Fibroblast of villous mesenchyme (primary cell): ENCODE data around the gene VAMP1. TPM values are rescaled to one million over a fixed set of nuclear protein-coding genes. Genes with fewer than 3 reads are reported as not detected.

Experiments
- DNase-seq: peaks from one replicate; pipeline ENCODE4 v3.0.0-alpha.2; 2010; ENCODE audit warnings: low read depth
- H3K4me3 ChIP-seq: 2 replicates; pipeline ENCODE4 v1.5.1; 2011; ENCODE audit warnings: low read depth, mild to moderate bottlenecking, low read length
- total RNA-seq: library from RNA; depleted of rRNA; stranded (reverse); fragments of >200 nt; gene quantifications from 2 replicates; pipeline ENCODE4 v1.2.3, GENCODE V29; 2012
- TF ChIP-seq, protein P1 (sequence below): IDR thresholded peaks from 2 replicates; pipeline ENCODE4 v1.5.1; 2012; ENCODE audit warnings: low read depth, mild to moderate bottlenecking, low read length; ENCODE audit not compliant: insufficient read depth

Gene VAMP1
- total RNA-seq, 1 donor, result 13.4 TPM

DNA sequence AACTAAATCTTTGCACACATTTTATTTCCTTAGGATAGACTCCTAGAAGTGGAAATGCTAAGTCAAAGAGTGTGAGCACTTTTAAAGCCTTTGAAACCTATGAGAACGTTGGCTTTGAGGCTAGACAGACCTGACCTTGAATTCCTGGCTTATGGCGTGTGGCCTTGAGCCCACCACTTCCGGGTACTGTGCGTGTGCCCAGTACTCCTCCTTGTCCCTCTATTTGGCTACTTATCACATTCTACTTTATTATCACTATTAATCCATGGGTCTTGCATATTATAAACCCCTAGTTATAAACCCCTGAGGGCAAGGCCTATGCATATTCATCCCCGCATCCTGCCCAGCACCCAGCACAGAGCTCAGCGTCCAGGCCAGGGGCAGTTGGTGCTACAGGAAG, 51.7 kb downstream of the VAMP1 start:
- DNase-seq, result no peak
- TF ChIP-seq, protein P1, sequence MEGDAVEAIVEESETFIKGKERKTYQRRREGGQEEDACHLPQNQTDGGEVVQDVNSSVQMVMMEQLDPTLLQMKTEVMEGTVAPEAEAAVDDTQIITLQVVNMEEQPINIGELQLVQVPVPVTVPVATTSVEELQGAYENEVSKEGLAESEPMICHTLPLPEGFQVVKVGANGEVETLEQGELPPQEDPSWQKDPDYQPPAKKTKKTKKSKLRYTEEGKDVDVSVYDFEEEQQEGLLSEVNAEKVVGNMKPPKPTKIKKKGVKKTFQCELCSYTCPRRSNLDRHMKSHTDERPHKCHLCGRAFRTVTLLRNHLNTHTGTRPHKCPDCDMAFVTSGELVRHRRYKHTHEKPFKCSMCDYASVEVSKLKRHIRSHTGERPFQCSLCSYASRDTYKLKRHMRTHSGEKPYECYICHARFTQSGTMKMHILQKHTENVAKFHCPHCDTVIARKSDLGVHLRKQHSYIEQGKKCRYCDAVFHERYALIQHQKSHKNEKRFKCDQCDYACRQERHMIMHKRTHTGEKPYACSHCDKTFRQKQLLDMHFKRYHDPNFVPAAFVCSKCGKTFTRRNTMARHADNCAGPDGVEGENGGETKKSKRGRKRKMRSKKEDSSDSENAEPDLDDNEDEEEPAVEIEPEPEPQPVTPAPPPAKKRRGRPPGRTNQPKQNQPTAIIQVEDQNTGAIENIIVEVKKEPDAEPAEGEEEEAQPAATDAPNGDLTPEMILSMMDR, result no peak
- no peak overlapping the region for H3K4me3 ChIP-seq

DNA sequence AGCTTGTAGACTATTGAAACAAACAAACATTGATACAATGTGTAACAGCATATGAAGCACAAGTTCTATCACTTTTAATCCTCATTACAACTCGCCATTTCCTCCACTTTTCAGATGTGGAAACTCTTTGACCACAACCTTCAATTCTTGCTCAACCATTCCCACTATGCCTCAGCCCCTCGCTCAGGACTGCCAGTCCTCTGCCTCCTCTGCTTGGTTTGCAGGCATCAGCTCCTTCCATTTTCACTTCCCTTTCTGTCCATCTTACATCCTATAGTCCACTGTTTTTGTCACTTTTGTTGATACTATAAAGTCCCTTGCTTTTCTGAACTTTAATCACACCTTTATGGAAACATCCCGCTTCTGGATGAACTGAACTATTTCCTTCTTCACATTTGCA, 53.9 kb downstream of the VAMP1 start:
- no peak for DNase-seq
- TF ChIP-seq, protein P1, result no peak
- H3K4me3 ChIP-seq, result no peak overlapping the region

Other genes starting within 250 kb of the VAMP1 start
- under 0.01 TPM in 1 of 2 replicates, not detected in the other for gene PLEKHG6, start 160.0 kb downstream of the VAMP1 start, total RNA-seq
- 125 and 174 TPM in 2 replicates for gene TNFRSF1A, start 128.6 kb downstream of the VAMP1 start, total RNA-seq
- gene SCNN1A, start 95.1 kb downstream of the VAMP1 start, total RNA-seq, result under 0.01 and 0.32 TPM in 2 replicates
- gene LTBR, start 86.5 kb downstream of the VAMP1 start, total RNA-seq, result 61.3 and 69.6 TPM in 2 replicates
- under 0.01 and 0.32 TPM in 2 replicates for gene CD27, start 25.7 kb downstream of the VAMP1 start, total RNA-seq
- gene TAPBPL, start 18.6 kb downstream of the VAMP1 start, total RNA-seq, result 7.3 and 11.6 TPM in 2 replicates
- gene MRPL51, start 22.6 kb upstream of the VAMP1 start, total RNA-seq, result 86.8 and 101 TPM in 2 replicates
- gene NCAPD2, start 23.4 kb upstream of the VAMP1 start, total RNA-seq, result 40.6 and 52.7 TPM in 2 replicates
- 6,118 and 7,175 TPM in 2 replicates for gene GAPDH, start 63.8 kb upstream of the VAMP1 start, total RNA-seq
- 9.9 and 11.9 TPM in 2 replicates for gene IFFO1, start 85.4 kb upstream of the VAMP1 start, total RNA-seq
- gene NOP2, start 97.6 kb upstream of the VAMP1 start, total RNA-seq, result 25.4 and 26.8 TPM in 2 replicates
- gene CHD4, start 136.7 kb upstream of the VAMP1 start, total RNA-seq, result 231 and 240 TPM in 2 replicates
- gene LPAR5, start 165.3 kb upstream of the VAMP1 start, total RNA-seq, result not detected in 2 replicates
- gene ACRBP, start 176.8 kb upstream of the VAMP1 start, total RNA-seq, result 0.64 TPM in 1 of 2 replicates, not detected in the other
- 23.8 and 25.5 TPM in 2 replicates for gene ING4, start 192.4 kb upstream of the VAMP1 start, total RNA-seq
- 19.4 and 20.3 TPM in 2 replicates for gene ZNF384, start 218.7 kb upstream of the VAMP1 start, total RNA-seq
- not detected in 2 replicates for gene PIANP, start 230.1 kb upstream of the VAMP1 start, total RNA-seq